ENCODE measurements around the gene CHGA.

Gene CHGA

DNA sequence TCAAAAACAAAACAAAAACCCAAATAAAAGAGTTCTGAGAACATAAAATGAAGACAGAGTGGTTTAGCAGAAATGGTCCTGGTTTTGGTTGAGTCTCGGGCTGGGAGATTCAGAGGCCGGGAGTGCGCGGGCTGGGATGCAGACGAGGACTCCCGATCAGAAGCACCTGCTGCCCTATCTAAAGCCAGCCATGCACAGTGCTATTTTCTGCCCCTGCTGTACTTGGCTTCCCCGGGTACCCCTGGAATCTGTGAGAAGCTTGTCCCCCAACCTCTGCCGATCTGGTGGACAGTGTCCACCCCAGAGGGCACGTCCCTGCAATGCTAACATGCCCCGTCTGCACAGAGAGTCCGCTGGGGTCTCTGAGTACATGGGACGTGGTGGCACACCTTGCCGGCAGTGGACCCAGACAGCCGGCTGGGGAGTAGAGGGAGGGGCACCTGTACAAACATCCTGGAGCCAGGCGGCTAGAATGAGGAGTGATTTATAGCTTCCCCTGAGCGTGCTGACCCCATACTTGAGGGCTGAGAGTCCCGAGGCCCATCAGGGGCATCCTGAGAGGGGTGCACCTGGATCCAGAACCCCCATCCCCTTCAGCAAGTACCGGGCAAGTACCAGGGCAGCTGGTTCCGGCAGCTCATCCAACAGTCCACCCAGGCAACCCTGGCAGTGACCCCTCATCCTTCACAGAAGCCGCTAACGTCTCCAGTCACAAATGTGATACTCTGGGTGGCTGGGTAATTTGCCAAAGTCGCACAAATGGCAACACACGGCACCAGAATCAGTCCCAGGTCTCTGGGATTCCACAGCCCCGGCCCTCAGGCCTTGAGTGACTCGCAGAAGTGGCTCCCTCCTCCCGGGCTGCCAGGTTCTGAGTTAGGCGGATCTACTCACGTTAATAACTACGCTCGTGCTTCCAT lies 37.1 kb downstream of the CHGA start:
- no peak overlapping the region for H3K4me3 ChIP-seq (ENCODE audit: low read depth, low read length)

DNA sequence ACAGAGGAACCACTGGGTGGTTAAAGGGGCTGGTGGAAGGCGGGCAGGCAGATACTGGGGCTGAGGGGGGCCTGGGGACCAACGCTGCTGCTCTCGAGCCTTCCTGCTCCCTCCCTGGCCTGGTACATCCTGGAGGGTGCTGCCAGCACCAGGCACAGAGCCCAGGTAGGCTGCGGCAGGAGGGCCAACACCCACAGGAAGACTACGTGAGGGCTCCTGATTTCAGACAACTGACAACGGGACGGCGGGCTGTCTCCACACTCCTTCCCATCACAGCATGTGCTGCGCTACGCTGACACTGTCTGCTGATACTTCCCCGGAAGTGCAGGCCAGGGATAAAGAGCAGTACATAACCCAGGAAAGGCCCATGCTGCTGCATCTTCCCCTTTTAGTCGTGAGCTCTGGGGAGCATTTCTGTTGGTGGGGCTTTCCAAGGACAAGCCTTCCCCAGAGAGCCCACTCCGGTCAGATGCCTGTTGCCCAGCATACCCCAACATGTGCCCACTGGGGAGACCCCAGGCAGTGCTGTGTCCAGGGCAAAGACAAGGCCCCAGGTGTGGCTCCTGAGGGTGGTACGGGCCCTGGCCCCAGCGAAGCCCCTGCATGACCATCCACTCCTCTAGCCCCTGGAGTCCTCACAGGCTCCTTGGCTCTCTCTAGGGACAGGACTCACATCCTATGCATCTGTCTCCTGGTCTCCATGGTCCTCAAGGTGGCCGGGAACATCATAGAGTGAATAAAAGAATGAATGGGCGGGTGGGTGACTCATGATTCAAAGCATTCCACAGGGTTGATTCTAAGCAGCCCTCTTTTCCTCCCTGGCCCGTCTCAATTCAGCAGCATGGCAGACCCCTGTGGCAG lies 38.0 kb downstream of the CHGA start:
- H3K4me3 ChIP-seq (ENCODE audit: low read depth, low read length) = no peak overlapping the region

DNA sequence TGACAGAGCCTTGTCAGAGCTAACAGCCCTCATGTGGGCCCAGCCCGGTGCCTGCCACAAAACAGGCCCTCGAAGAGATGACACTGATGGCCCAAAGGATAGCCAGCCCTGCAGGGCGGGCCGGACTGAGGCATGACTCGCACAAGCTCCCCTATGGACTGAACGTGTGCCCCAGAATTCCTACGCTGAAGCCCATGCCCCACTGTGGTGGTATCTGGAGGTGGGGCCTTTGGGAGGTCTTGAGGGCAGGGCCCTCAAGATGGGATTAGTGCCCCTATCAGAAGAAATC lies 38.6 kb downstream of the CHGA start:
- no peak overlapping the region for H3K4me3 ChIP-seq (ENCODE audit: low read depth, low read length)

DNA sequence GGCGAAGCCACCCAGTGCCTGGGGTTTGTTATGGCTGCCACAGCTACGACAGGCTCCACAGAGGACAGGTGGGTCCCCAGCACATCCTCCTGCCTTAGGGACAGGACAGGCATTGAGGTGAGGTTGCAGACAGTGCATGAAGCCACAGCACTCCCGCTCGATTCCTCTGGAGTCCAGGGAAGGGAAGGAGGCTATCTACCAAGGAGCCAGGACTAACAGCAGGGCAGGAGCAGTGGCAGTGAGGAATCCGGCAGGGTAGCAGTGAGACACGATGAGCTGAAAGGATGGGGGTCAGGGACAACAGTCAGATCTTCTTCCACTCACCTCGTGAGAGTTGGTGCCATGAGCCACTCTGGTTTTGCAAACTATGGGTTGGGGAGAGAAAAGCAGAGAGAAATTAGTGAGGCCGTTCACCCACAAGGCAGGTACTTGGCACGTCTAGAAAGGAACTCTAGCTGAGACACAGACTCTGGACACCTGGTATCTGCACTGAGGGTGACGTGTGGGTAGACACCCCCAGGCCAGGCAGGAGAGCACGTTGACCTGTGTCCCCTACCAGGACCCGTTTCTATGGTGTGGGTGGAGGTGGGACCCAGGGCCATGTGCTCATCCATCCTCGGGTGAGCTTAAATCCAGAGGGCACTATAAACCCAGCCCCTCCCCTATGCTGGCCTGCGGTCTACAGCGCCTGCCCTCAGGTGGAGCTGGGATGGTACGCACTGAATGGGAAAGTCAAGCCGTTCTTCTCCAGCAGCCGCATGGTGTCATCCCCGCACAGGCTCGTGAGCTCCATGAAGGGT lies 39.3 kb downstream of the CHGA start:
- no peak overlapping the region for H3K4me3 ChIP-seq (ENCODE audit: low read depth, low read length)

DNA sequence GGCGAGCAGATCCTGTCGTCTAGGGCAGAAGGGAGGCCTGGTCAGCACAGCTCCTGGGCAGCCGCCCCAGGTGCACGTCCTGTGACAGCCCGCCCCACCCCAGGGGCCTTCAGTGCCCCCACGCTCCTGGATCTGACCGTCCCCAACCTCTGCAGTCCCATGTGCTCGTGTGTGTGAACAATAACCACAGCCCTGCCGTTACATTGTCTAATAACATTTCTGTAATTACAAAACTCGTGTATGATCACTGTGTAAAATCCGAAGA lies 39.8 kb downstream of the CHGA start:
- H3K4me3 ChIP-seq (ENCODE audit: low read depth, low read length) = no peak overlapping the region

DNA sequence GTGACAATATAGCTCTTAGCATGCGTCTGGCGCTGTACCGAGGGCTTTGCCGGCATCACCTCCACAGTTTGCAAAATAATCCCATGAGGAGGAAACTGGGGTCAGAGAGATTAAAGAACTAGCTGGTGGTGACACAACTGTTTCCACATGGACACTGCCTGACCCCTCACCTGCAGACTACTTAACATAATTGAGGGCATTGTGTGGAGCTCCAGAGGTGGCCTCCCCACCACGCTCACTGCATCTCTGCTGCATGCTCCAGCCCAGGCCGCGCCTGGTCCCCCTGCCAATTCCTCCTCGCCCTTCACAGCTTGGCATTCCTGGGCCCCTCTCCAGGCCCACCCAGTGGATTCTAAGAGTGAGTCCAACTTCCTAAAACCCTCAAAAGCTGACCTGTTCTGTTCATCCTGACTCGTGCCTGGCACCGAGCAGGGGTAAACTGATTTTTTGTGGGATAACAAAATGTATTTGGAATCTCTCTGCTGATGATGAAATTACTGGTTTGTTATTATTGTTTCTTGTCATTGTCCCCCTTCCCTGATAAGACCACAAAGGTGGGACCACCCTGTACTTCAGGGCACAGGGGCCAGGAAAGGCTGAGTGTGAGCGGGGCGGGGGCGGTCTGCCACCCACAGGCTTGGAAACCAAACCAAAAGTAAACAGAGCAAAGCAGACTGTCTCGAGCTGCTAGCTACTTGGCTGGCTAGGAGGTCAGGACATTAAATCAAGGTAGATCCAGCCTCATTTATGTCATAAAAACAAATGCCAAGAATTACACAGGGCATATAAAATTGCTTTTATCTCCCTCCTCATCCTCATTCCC lies 40.6 kb downstream of the CHGA start:
- H3K4me3 ChIP-seq (ENCODE audit: low read depth, low read length) = no peak overlapping the region

DNA sequence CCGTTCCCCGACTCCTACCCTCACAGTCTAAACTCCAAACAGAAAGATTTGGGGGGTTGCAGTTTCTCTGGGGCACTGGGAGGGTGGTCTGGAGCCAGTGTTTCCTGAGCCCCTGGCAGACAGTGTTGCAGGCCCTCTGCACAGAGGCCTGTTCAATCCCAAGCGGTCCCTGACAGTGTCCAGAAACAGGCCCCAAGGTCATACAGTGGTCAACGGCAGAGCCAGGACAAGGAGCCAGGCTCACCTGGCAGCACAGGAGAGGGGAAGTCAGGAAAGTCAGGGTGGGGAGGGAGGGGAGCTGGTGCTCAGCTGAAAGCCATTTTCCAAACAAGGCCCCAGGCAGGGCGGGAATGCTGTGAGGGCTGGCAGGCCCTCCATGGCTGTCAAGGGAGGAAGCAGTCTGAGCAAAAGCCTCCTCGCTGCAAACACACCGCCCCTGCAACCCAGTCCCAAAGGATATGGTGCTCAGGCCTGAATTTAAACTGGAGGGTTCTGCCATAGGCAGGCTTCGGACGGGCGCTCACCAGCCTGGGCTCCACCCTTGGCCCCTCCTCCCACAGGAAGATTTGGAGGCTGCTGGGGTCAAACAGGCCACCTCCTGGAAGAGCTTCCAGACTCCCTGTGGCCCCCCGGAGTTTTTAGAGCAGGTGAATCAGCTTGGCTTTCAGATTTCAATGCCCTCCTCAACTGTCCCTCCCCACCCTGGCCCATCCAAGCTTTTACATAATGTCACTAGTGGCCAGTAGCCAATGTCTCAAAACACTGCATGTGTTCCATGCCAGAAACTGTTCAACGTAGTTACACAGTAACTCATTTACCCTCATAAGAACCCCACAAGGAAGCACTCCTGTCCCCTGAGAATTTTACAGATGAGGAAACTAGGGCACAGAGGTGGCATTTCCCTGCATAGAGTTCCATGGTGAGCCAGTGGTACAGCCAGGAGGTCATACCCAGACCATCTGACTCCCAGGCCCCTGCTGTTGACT lies 41.5 kb downstream of the CHGA start:
- no peak overlapping the region for H3K4me3 ChIP-seq (ENCODE audit: low read depth, low read length)

DNA sequence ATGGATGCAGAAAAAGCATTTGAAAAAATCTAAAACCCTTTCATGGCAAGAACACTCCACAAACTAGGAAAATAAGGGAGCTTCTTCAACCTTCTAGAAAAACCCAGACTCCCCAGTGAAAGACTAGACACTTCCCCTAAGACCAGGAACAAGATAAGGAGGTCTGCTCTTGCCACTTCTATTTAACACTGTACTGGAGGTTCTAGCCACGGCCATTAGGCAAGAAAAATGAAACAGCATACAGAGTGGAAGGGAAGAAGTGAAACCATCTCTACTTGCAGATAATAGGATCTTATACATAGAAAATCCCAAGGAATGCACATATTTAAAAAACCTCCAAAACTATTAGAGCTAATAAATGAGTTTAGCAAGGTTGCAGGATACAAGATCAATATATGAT lies 42.3 kb downstream of the CHGA start:
- no peak overlapping the region for H3K4me3 ChIP-seq (ENCODE audit: low read depth, low read length)

DNA sequence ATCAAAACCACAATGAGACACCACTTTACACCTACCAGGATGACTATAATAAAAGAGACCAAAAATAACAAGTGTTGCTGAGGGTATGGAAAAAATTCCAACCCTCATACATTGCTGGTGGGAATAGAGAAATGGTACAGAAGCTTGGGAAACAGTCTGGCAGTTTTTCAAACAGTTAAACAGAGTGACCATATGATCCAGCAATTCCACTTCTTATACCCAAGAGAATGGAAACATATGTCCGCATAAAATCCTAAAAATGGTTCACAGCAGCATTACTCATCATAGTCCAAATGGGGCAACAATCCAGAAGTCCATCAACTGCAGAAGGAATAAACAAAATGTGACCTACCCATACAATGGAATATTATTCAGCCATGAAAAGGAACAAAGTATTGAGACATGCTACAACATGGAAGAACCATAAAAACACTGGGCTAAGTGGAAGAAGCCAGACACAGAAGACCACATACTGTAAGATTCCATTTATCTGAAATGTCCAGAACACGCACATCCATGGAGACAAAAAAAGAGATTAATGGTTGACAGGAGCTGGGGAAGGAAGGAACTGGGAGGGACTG lies 44.5 kb downstream of the CHGA start:
- H3K4me3 ChIP-seq (ENCODE audit: low read depth, low read length) = no peak overlapping the region

DNA sequence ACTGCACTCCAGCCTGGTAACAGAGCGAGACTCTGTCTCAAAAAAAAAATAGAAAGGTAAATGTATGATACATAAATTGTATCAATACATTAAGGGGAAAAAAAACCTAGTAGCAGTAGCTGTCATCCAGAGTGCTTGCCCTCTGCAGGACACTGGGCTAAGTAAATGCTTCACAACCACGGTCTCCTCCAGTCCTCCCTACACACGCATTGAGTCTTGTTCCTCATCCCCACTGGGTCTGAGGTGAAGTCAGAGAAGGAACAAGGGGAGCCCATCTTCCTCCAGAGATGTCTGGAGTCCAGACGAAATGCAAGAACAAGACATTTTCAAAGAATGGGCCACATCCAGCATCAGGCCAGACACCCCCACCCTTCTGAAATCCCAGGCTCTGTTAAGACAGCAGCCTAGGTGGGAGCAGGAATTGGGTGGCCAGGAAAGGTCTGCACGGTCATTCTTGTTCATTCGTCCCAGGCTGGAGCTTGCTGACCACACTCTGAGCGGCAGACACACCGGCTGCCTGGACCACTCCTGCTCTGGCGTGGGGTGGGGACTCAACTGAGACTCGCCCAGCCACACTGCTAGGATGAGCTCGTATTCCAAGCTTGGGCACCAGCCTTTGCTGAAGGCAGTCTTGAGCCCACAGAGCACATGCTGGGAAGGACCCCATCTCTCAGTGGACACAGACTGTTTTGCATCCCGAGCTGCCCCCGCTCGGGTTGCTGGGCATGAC lies 45.5 kb downstream of the CHGA start:
- no peak overlapping the region for H3K4me3 ChIP-seq (ENCODE audit: low read depth, low read length)

DNA sequence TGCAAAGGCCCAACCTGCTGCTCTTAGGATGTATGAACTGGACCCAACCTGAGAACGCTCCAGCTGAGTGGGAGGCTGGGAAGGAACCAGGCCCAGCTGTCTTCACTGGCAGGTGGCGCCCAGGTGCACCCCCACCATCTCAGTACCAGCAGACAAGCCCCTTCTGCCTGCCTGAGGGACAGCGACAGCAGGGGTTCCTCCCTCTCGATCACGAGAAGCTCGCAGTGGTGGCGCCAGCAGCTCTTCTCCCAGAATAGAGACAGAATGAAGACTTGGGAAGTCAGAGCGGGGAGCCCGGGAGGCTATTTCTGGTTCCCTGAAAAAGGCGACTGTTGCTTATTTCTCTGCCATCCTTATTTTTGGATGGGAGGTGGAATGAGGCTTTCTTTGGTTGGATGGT lies 46.5 kb downstream of the CHGA start:
- no peak overlapping the region for H3K4me3 ChIP-seq (ENCODE audit: low read depth, low read length)

DNA sequence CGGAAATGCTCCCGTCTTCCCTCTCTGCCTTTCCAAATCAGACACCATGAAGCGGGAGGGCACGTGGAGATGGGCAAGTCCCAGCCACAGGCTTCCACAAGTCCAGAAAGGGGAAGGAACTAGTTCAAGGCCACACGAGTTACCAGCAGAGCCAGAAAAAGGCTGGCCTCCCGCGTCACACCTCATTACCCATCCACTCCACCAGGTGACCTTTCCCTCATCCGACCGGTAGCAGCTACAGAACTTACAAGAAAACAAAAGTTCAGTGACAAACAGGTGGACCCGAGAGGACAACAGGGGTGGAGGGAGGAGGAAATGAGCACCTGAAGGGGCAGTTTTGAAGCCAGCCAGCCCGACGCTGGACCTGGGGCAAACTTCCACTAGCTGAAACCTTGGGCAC lies 46.9 kb downstream of the CHGA start:
- no peak overlapping the region for H3K4me3 ChIP-seq (ENCODE audit: low read depth, low read length)

DNA sequence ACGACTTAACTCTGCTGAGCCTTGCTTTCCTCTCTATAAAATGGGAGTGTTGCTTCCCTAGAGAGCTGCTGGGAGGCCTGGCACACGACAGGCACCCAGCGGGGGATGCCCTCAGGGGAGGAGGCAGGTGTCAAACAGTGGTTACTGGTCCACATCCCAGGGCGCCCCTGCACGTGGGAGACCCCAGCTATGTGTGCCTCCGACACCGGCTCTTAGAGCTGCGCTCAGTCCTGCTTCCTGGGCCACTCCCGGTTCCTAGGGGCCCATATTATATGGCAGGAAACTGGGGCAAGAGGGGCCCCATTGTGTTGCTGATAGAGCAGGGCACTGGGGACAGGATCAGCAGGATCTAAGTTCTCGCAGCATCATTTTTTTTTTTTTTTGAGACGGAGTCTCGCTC lies 47.3 kb downstream of the CHGA start:
- H3K4me3 ChIP-seq (ENCODE audit: low read depth, low read length) = no peak overlapping the region

DNA sequence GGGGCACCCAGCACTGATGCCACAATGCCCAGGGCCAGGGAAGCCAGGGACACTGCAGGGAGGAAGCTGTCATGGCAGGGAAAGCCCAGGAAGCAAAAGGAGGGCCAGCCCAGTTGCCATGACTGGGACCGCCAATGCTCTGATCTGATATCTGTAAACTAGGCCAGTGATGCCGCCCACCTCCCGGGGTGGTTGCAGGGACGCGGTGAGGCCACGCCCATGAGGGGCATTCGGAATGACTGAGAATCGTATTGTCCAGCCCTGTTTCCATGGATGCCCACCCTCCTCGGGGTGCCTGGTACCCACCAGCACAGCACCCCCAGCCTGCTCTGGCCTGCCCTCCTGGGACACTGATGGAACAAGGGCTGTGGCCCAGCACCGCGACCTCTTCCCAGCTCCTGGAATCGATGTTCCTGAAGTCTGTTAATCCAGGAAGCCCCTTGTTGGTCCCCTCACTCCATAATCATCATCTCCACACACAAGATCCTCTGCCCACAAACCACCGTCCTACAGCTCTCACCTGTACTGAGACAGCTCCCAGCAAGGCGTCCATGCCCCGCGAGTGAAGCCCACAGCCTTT lies 48.7 kb downstream of the CHGA start:
- H3K4me3 ChIP-seq (ENCODE audit: low read depth, low read length) = no peak overlapping the region

DNA sequence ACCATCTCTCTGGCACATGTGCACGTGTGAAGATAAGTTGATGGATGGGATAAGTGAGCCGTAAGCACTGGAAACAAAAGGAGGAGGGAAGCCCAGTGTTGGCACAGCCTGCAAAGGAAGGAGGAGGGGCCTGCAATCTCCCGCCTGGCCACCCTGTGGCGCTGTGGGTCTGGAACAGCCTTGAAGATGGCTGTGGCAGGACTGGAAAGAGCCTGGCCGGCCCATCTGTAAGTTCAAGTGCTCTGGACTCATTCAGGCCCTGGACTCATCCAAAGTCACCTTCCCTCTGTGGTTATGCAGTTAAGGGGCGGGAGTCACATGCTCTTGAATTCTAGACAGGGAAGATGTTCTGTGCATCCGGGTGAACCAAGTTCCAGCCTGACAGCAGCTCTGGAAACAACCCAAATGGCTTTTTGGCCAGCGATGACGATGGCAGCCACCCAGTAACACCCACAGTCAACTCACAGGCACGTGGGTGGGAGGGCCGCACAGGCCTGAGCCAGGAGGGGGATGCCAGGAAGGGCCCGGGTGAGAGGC lies 50.4 kb downstream of the CHGA start:
- no peak overlapping the region for H3K4me3 ChIP-seq (ENCODE audit: low read depth, low read length)

DNA sequence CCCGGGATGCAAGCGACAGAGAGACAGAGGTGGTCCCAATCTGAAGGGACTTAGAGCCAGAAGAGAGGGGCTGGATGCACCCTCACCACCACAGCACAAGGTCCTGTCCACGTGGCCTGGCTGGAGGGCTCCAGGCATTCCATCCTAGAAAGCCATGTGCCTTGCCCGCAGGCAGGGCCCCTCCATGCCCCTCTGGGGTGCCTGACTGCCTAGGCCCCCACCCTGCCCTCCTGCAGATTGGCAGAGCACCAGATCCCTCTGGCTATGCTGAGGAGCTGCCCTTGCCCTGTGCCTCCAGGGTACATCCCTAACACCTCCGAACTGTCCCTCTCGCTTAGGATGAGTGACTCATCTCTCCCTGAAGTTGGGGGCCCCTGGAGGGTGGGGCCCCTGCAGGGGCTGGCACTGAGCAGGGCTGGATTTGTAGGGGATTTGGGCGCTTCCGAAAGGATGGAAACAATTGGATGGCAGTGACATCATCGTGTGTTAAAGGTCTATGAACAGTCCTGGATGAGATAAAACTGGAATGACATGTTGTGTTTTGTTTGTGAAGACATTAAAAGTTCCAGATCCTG lies 50.9 kb downstream of the CHGA start:
- no peak overlapping the region for H3K4me3 ChIP-seq (ENCODE audit: low read depth, low read length)

DNA sequence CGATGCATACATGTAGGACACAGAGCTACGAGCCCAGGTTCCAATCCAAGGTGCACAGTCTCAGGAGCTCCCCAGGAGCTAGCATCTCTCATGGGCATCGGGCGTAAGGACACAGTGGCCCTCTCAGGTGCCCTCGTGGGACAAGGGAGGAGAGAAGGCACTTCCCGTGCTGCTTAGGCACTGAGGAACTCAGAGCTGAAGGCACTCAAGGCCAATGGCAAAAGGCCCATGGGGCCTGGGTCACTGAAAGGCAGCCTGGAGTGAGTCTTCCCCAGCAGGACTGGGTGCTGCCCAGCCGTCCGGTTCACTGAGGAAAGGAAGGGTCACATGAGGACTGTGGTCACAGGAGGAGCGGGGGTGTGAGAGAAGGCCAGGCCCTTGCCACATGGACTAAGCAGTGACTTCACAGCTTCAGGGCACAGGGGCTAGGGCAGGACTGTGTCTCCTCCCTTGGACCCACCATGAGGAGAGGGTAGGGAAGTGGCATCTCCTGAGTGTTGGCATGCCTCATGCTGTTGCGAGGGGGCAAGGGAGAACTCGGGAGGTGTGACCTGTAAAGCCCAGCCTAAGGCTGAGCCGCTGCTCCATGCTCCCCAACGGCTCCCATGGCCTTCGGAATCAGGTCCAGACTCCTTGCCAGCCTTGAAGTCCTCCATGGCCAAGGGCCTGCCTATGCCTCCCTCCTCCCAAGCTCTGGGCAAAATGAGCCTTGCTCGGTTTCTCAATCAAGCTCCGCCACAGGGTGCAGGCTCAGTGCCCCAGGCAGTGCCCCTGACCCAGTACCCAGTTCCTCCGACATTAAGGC lies 51.8 kb downstream of the CHGA start:
- no peak overlapping the region for H3K4me3 ChIP-seq (ENCODE audit: low read depth, low read length)

Data from iPS-11a (cell line).